Neural cell (in vitro differentiated cells): Measurements from ENCODE around the gene SLC39A7.

ENCODE experiments used
- EZH2 ChIP-seq: fragments of 200-600, 300-800 bp; shearing (Covaris generic), sonication (generic); IDR thresholded peaks from 2 replicates; pipeline ENCODE4 v1.6.1; 2014; ENCODE audit warnings: antibody characterized with exemption, low read length, borderline replicate concordance, mild to moderate bottlenecking; ENCODE audit not compliant: insufficient read depth, poor library complexity, severe bottlenecking
- MXI1 ChIP-seq: fragments of 450-650 bp; conservative IDR thresholded peaks from 2 replicates; pipeline ENCODE4 v1.6.1; 2014; ENCODE audit warnings: antibody characterized with exemption, mild to moderate bottlenecking; ENCODE audit not compliant: poor library complexity, severe bottlenecking
- RAD21 ChIP-seq: fragments of 450-650 bp; conservative IDR thresholded peaks from 2 replicates; pipeline ENCODE4 v1.6.1; 2014; ENCODE audit warnings: antibody characterized with exemption, mild to moderate bottlenecking, moderate library complexity
- SMC3 ChIP-seq: fragments of 450-650 bp; conservative IDR thresholded peaks from 2 replicates; pipeline ENCODE4 v1.6.1; 2014; ENCODE audit warnings: antibody characterized with exemption, mild to moderate bottlenecking, moderate library complexity; ENCODE audit not compliant: poor library complexity
- TAF1 ChIP-seq: IDR thresholded peaks from 2 replicates; pipeline ENCODE4 v1.6.1; 2012; ENCODE audit warnings: low read depth
- TF ChIP-seq, protein P1 (sequence below): fragments of 450-650 bp; IDR thresholded peaks from 2 replicates; pipeline ENCODE4 v1.5.1; 2014; ENCODE audit warnings: antibody characterized with exemption, mild to moderate bottlenecking, moderate library complexity; ENCODE audit not compliant: poor library complexity, severe bottlenecking
- TF ChIP-seq, protein P2 (sequence below): IDR thresholded peaks from 2 replicates; pipeline ENCODE4 v1.6.1; 2012; ENCODE audit warnings: borderline replicate concordance

DNA sequence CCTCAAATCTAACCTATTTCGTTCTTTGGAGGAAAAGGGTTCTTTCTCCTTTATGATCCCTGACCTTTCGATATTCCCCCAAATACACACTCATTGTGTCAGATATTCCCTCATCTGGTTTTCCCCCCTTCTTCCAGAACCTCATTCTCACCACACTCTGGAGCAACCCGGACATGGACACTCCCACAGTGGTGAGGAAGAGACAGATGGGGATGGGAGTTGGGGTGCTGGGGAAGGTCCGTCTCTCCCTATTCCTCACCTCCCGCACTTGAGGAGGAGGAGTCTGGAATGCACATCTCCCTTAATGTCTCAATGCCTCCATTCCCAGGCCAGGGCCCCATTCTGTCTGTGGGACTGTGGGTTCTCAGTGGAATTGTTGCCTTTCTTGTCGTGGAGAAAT is 1.3 kb downstream of the SLC39A7 start:
- no peak for TF ChIP-seq MXI1
- TF ChIP-seq EZH2: no peak
- TF ChIP-seq, protein P1, sequence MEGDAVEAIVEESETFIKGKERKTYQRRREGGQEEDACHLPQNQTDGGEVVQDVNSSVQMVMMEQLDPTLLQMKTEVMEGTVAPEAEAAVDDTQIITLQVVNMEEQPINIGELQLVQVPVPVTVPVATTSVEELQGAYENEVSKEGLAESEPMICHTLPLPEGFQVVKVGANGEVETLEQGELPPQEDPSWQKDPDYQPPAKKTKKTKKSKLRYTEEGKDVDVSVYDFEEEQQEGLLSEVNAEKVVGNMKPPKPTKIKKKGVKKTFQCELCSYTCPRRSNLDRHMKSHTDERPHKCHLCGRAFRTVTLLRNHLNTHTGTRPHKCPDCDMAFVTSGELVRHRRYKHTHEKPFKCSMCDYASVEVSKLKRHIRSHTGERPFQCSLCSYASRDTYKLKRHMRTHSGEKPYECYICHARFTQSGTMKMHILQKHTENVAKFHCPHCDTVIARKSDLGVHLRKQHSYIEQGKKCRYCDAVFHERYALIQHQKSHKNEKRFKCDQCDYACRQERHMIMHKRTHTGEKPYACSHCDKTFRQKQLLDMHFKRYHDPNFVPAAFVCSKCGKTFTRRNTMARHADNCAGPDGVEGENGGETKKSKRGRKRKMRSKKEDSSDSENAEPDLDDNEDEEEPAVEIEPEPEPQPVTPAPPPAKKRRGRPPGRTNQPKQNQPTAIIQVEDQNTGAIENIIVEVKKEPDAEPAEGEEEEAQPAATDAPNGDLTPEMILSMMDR: no peak
- TF ChIP-seq RAD21: no peak
- no peak for TF ChIP-seq SMC3
- TF ChIP-seq, protein P2, sequence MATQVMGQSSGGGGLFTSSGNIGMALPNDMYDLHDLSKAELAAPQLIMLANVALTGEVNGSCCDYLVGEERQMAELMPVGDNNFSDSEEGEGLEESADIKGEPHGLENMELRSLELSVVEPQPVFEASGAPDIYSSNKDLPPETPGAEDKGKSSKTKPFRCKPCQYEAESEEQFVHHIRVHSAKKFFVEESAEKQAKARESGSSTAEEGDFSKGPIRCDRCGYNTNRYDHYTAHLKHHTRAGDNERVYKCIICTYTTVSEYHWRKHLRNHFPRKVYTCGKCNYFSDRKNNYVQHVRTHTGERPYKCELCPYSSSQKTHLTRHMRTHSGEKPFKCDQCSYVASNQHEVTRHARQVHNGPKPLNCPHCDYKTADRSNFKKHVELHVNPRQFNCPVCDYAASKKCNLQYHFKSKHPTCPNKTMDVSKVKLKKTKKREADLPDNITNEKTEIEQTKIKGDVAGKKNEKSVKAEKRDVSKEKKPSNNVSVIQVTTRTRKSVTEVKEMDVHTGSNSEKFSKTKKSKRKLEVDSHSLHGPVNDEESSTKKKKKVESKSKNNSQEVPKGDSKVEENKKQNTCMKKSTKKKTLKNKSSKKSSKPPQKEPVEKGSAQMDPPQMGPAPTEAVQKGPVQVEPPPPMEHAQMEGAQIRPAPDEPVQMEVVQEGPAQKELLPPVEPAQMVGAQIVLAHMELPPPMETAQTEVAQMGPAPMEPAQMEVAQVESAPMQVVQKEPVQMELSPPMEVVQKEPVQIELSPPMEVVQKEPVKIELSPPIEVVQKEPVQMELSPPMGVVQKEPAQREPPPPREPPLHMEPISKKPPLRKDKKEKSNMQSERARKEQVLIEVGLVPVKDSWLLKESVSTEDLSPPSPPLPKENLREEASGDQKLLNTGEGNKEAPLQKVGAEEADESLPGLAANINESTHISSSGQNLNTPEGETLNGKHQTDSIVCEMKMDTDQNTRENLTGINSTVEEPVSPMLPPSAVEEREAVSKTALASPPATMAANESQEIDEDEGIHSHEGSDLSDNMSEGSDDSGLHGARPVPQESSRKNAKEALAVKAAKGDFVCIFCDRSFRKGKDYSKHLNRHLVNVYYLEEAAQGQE: no peak
- TF ChIP-seq TAF1: no peak
